ENCODE measurements around the gene IFI6. TPM values are rescaled to one million over a fixed set of nuclear protein-coding genes. Genes with fewer than 3 reads are reported as not detected.
A peak's percentile ranks its signal among the peaks of the same experiment; 100 is the strongest.

The IFI6 gene
- total RNA-seq, 1 experiment from 2014 or later = 14.8 TPM

GRCh38 chr1:27666791-27667254 is 5.2 kb downstream of the IFI6 start:
- TF ChIP-seq MAX (IDR thresholded peaks at IDR 0.05) (no peak), JUND (IDR thresholded peaks at IDR 0.05) (no peak), EGR1 (IDR thresholded peaks at IDR 0.05; ENCODE audit: low read depth) (no peak), TCF7L2 (IDR thresholded peaks at IDR 0.05; ENCODE audit: borderline replicate concordance, extremely low read depth, insufficient read depth, insufficient read length) (no peak), ELF1 (IDR thresholded peaks at IDR 0.05; ENCODE audit: borderline replicate concordance, low read depth) (no peak), CEBPB (IDR thresholded peaks at IDR 0.05; ENCODE audit: low read depth) (no peak), REST (IDR thresholded peaks at IDR 0.05; ENCODE audit: low read depth) (no peak), POLR2A (IDR thresholded peaks at IDR 0.05; ENCODE audit: borderline replicate concordance, extremely low read depth, insufficient read depth, insufficient read length) (no peak), EZH2phosphoT487 (IDR thresholded peaks at IDR 0.05; ENCODE audit: borderline replicate concordance) (no peak), ZBTB33 (IDR thresholded peaks at IDR 0.05; ENCODE audit: extremely low read depth, insufficient replicate concordance, low read length) (no peak), FOSL1 (IDR thresholded peaks at IDR 0.05; ENCODE audit: low read depth) (no peak), SIN3A (IDR thresholded peaks at IDR 0.05; ENCODE audit: low read depth) (no peak), RAD21 (IDR thresholded peaks at IDR 0.05; ENCODE audit: low read depth) (no peak), POLR2AphosphoS5 (IDR thresholded peaks at IDR 0.05; ENCODE audit: low read depth, low read length) (no peak), ZNF274 (IDR thresholded peaks at IDR 0.05; ENCODE audit: low read depth, low read length) (no peak), CTCF (IDR thresholded peaks at IDR 0.05 in 2 of 3, conservative IDR thresholded peaks at IDR 0.05 in 1 of 3; ENCODE audit: borderline replicate concordance in 1 of 3, insufficient read depth in 1 of 3, low read depth in 2 of 3, low read length in 2 of 3) (no peak), ZFX (IDR thresholded peaks at IDR 0.05) (no peak)
- H3K9ac ChIP-seq (ENCODE audit: low read length) = no peak overlapping the region
- peak overlapping the region; percentile 67 for H3K4me2 ChIP-seq (ENCODE audit: low read length)
- ChIA-PET RAD21 (ENCODE audit: low non-redundant PET in 1 of 2, low total read pairs in 2 of 2, uncharacterized antibody in 2 of 2, unreplicated experiment in 2 of 2) (no interaction called here), CTCF (no interaction called here), POLR2A (interaction anchor here (0.6 kb wide), 1 partner anchor 370 kb away, joined by 3 read pairs; no protein-coding TSS in a partner anchor)
- H3K4me1 ChIP-seq (ENCODE audit: control insufficient read depth in 1 of 2, insufficient read depth in 2 of 2, low read length in 2 of 2) = peaks cover 25 to 57% of the 10 kb centered on the region in 2 experiments
- H4K20me1 ChIP-seq (ENCODE audit: insufficient read depth) = no peaks in the 10 kb centered on the region
- no peaks in the 10 kb centered on the region for H3K27me3 ChIP-seq (ENCODE audit: insufficient read depth, low read length)
- BruUV-seq (replicated peaks) = no TSS peak
- H3K4me3 ChIP-seq (replicated peaks in 1 of 2; ENCODE audit: low read depth in 1 of 2, low read length in 2 of 2) = no peak overlapping the region
- intact Hi-C loops (cut with micrococcal nuclease) = no loop called here
- DNase-seq (ENCODE audit: low read depth, low spot score) = no peak
- ATAC-seq = no peak
- no peaks in the 10 kb centered on the region for H3K36me3 ChIP-seq (ENCODE audit: control insufficient read depth in 1 of 2, insufficient read depth in 2 of 2, low read length in 2 of 2)
- H3K27ac ChIP-seq (ENCODE audit: low read depth, low read length) = no peak overlapping the region
- no peaks in the 10 kb centered on the region for H3K9me2 ChIP-seq (ENCODE audit: insufficient read depth)
- no peaks in the 10 kb centered on the region for H3K79me2 ChIP-seq (ENCODE audit: insufficient read depth, low read length)
- peak overlapping the region; percentile 79 for H2AFZ ChIP-seq (ENCODE audit: low read depth, low read length, poor library complexity, severe bottlenecking)
- no peaks in the 10 kb centered on the region for H3K9me3 ChIP-seq (ENCODE audit: control insufficient read depth in 1 of 2, insufficient read depth in 1 of 2, low read depth in 1 of 2, low read length in 2 of 2)

All from HCT116 (cell line).